ENCODE data around the gene DNAJC24.

The DNAJC24 gene

GRCh38 chr11:31361743-31362142 lies 7.9 kb upstream of the DNAJC24 start:
- TF ChIP-seq, protein P1, sequence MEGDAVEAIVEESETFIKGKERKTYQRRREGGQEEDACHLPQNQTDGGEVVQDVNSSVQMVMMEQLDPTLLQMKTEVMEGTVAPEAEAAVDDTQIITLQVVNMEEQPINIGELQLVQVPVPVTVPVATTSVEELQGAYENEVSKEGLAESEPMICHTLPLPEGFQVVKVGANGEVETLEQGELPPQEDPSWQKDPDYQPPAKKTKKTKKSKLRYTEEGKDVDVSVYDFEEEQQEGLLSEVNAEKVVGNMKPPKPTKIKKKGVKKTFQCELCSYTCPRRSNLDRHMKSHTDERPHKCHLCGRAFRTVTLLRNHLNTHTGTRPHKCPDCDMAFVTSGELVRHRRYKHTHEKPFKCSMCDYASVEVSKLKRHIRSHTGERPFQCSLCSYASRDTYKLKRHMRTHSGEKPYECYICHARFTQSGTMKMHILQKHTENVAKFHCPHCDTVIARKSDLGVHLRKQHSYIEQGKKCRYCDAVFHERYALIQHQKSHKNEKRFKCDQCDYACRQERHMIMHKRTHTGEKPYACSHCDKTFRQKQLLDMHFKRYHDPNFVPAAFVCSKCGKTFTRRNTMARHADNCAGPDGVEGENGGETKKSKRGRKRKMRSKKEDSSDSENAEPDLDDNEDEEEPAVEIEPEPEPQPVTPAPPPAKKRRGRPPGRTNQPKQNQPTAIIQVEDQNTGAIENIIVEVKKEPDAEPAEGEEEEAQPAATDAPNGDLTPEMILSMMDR (IDR thresholded peaks at IDR 0.05; ENCODE audit: borderline replicate concordance, control extremely low read depth, extremely low read depth, insufficient read depth, missing control alignments) = no peak
- DNase-seq (ENCODE audit: low spot score) = no peak
- in situ Hi-C loops (cut with MboI; ENCODE audit: low sequenced_read_pairs, unreplicated experiment) = no loop called here

GRCh38 chr11:31366795-31367194 lies 2.9 kb upstream of the DNAJC24 start:
- no peak for DNase-seq (ENCODE audit: low spot score)
- TF ChIP-seq, protein P1 (IDR thresholded peaks at IDR 0.05; ENCODE audit: borderline replicate concordance, control extremely low read depth, extremely low read depth, insufficient read depth, missing control alignments) = no peak
- in situ Hi-C loops (cut with MboI; ENCODE audit: low sequenced_read_pairs, unreplicated experiment) = no loop called here

GRCh38 chr11:31375879-31376278 lies 6.2 kb downstream of the DNAJC24 start:
- in situ Hi-C loops (cut with MboI; ENCODE audit: low sequenced_read_pairs, unreplicated experiment) = loop anchor here (10.0 to 25.0 kb wide), 3 partner anchors 429 to 786 kb away; no protein-coding TSS in a partner anchor
- no peak for DNase-seq (ENCODE audit: low spot score)
- TF ChIP-seq, protein P1 (IDR thresholded peaks at IDR 0.05; ENCODE audit: borderline replicate concordance, control extremely low read depth, extremely low read depth, insufficient read depth, missing control alignments) = no peak

GRCh38 chr11:31383116-31383515 lies 13.5 kb downstream of the DNAJC24 start:
- no peak for DNase-seq (ENCODE audit: low spot score)
- TF ChIP-seq, protein P1 (IDR thresholded peaks at IDR 0.05; ENCODE audit: borderline replicate concordance, control extremely low read depth, extremely low read depth, insufficient read depth, missing control alignments) = no peak
- in situ Hi-C loops (cut with MboI; ENCODE audit: low sequenced_read_pairs, unreplicated experiment) = loop anchor here (25.0 kb wide), 2 partner anchors 479 to 779 kb away; no protein-coding TSS in a partner anchor

- in situ Hi-C loops (cut with MboI; ENCODE audit: low sequenced_read_pairs, unreplicated experiment) = loop anchor here (25.0 kb wide), 2 partner anchors 475 to 775 kb away; no protein-coding TSS in a partner anchor
- DNase-seq (ENCODE audit: low spot score) = no peak
- TF ChIP-seq, protein P1 (IDR thresholded peaks at IDR 0.05; ENCODE audit: borderline replicate concordance, control extremely low read depth, extremely low read depth, insufficient read depth, missing control alignments) = no peak
Measured at GRCh38 chr11:31387379-31387778, 17.7 kb downstream of the DNAJC24 start.

GRCh38 chr11:31397239-31397834 lies 27.7 kb downstream of the DNAJC24 start:
- DNase-seq (ENCODE audit: low spot score) = peak; percentile 31
- in situ Hi-C loops (cut with MboI; ENCODE audit: low sequenced_read_pairs, unreplicated experiment) = loop anchor here (10.0 to 25.0 kb wide), 3 partner anchors 465 to 765 kb away; no protein-coding TSS in a partner anchor
- TF ChIP-seq, protein P1 (IDR thresholded peaks at IDR 0.05; ENCODE audit: borderline replicate concordance, control extremely low read depth, extremely low read depth, insufficient read depth, missing control alignments) = peak; percentile 23

All from GM13976 (cell line).